ENCODE measurements around the gene IPCEF1.
"Not testable (repeated sequence)": the region's sequence is repeated elsewhere in the genome, so short reads cannot be mapped to it uniquely, and the experiment has no call there.

- TF ChIP-seq CTCF, POLR2A (IDR thresholded peaks at IDR 0.05): not testable (repeated sequence)
Observed at GRCh38 chr6:154327313-154327712, 29.3 kb downstream of the IPCEF1 start.

All from thyroid gland (tissue), 4 donors.